ENCODE results near the gene AKAP13.

The AKAP13 gene

DNA sequence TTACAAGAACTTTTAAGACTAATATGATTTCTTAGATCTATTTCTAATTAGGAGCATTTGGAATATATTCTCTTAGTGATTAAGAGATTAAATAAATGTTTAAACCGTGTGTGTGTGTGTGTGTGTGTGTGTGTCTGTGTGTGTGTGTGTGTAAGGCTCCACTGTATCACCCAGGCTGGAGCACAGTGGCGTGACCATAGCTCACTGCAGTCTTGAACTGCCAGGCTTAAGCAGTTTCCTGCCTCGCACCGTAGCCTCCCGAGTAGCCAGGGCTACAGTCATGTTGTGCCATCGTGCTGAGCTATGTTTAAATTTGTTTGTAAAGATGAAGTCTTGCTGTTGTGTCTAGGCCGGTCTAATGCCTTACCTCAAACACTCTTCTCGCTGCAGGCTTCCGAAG is 305.0 kb downstream of the AKAP13 start:
- no peak for DNase-seq

DNA sequence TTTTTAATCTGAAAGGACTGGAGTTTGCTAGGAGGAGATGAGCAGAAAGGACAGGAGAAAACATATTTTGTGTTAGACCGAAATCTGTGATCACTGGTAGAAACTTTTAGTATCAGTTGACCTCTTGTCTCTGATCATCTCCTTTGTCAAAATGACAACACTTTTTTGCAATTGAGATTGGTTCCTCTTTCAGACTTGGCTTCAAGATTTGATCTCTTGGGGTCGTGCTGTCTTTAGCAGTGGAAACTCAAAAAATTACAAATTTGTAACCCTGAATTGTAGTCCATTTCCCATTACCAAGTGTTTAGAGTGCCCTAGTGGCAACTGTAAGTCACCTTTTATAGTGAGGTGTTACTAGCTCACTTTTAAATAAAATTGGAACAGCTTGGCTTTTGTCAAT is 306.9 kb downstream of the AKAP13 start:
- DNase-seq: no peak

DNA sequence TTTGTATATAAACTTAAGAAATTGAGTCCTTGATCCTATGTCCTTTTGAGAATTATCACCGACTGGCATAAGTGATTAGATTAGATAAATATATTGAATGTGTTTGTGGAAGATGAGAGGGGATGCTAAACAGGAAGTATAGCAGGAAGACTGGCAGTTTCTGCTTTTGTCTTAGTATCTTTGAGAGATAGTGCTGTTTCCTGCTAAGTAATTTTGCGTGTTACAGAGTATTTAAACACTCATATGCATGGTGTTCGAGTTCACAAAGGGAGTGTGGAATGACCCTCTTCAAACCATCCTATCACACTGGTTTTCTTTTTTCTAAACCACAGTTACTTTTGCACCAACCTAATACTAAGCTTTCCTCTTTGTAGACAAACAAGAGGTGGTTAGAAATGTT is 308.3 kb downstream of the AKAP13 start:
- no peak for DNase-seq

DNA sequence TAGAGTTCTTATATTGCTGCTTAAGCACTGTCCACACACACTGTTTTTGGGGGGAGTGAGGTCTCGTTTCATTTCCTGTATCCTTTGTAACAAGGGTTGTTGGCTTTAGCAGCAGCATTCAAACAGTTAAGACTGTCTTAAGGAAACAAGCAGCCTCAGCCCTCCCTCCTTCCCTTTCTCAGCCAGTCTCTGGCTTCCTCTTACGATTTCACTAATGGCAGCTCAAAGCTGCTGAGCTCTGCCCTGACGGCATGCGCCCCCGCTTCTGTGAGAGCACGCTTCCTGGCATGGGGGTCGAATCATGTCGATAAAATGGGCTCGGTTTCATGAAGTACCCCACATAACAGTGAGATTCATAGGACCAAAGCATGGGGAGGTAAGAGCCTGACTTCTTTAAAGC is 309.3 kb downstream of the AKAP13 start:
- DNase-seq: peak in 1 of 2 donors; percentile 40

DNA sequence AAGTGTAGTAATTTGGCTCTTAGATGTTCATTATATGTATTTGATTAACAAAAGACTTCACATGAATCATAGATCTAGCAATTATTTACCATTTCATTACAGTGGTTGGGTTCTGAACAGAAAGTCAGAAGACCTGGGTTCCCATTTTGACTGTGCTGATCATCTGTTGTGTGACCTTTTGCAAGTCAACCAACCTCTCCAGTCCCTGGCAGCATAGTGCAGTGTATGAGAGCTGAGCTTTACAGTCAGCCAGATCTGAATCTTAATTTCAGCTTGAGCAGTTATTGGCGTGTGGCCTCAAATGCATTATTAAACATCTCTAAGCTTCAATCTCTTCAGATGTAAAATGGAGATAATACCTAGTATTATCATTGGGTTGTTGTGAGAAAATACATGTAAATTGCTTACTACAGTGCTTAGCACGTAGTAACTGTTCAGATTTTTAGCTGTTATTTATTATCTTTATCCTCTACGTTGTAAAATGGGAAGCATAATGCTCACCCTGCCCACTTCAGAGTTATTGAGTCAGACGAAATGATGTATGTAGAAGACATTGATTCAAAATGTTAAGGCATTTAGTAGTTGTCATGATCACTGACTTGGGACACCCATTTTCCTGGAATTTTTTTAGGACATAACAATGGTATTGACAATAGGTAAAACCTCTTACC is 310.3 kb downstream of the AKAP13 start:
- no peak for DNase-seq

DNA sequence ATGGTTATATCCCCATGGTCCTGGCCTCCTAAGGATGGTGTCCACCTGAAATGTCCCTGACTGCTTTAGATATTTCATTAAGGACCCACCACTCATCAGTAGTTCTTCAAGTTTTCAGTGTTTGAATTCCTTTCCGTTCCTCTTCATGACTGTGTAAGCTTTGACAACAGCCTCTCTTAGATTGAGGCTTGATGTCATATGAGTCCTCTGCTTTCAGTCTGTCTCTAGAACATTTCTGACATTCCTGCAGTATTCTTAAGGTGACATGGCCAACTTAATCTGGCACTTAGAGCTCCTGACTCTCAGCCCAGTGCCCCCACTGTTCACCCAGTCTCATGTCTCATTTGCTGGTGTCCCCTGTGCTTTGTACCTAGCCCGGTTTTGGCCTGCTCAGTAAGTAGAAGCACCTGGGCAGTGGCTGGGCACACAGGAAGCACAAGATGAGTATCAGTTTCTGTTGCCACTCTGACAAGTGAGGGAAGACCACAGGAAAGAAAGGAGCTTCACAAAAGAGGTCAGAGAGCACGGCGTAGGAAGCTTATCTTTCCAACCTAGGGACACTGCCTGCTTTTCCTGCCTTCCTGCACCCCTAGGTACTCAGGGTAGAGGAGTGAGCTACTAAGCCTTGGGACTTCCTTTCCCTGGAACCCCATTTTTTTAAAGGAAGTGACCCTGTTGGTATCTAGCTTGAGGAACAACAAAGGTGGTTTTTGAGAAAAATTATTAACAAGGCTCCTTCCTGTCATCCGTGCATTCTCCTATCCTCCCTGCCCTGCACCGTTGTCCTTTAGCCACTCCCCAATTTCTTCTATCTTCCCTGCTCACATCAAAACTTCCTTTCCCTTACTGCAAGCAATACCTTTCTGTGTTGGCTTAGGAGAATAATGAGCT is 311.2 kb downstream of the AKAP13 start:
- DNase-seq: no peak

DNA sequence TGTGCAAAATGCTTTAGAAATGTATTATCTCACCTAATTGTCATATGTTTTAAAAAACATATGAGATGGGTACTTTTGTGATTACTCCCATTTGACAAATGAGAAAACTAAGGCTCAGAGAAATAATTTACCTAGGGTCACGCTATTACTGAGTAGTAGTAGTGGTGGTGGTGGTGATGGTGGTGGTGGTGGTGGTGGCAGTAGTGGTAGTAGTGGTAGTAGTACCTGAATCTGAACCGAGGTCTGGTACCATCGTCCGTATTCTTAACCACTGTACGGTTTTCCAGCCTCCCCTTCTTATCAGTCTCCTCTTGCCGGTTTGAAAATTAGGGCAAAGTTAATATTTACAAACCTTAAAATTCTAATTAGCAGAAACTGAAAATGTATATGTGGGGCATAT is 311.9 kb downstream of the AKAP13 start:
- DNase-seq: no peak

DNA sequence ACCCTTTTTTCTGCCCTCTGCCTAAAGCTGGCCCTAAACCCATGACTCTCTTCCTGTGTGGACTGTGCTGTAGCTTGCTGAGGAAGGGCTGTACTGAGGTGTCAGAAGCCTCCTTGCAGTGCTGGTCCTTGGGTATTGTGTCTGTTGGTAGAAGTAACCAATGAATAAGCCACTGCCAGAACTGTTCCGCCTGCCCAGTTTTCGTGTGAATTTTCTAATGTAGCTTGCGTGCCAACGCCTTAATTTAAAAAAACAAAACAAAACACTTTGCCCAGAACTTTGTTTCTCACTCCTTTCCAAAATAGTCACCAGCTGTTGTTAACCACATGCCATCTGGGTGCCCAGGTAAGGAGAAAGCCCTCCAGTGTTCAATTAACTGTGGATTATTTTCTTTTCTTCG is 312.5 kb downstream of the AKAP13 start:
- no peak for DNase-seq

DNA sequence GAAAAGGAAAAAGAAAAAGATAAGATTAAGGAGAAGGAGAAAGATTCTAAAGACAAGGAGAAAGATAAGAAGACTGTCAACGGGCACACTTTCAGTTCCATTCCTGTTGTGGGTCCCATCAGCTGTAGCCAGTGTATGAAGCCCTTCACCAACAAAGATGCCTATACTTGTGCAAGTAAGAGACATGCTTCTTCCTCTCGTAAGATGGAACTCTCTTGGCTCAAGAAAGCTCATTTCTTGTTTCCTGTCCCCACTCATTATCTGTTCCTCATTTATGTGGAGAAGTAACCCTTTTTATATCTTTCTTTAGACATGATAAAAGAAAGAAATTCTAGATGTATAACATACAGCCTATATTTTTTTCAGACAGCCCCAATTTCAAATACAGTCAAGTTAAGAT is 312.9 kb downstream of the AKAP13 start:
- DNase-seq: no peak

DNA sequence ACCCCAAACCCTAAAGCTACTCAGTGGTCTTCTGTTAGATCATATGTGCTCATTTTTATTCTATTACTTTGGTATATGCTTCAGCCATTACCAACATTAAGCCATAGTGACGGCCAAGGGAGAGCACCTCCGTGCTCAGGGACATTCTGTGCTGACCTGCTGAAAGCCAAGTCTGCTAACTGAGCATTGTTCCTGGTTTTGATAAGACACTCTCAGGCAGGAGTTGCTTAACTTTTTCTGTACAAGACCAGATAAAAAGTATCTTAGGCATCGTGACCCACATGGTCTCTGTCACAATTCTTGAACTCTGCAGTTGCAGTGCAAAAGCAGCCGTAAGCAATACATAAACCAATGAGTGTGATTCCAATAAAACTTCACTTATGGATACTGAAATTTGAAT is 313.7 kb downstream of the AKAP13 start:
- no peak for DNase-seq

DNA sequence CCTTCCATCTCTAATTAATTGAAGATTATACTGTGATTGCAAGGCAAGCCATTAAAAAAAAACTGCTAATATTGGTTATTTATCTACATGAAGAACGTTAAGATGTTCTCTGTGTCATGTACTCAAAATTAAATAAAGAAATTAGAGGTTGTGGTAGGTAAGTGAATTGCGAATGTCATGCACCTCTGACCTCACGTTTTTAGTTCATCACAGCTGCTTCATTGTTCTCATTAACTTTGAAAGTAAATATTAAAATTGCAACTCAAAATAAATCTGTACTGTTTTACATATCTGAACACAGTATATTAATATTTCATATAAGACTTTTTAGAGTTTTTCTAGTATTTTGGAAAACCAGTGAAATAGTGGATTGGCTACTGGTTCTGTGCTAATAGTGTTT is 320.4 kb downstream of the AKAP13 start:
- no peak for DNase-seq

DNA sequence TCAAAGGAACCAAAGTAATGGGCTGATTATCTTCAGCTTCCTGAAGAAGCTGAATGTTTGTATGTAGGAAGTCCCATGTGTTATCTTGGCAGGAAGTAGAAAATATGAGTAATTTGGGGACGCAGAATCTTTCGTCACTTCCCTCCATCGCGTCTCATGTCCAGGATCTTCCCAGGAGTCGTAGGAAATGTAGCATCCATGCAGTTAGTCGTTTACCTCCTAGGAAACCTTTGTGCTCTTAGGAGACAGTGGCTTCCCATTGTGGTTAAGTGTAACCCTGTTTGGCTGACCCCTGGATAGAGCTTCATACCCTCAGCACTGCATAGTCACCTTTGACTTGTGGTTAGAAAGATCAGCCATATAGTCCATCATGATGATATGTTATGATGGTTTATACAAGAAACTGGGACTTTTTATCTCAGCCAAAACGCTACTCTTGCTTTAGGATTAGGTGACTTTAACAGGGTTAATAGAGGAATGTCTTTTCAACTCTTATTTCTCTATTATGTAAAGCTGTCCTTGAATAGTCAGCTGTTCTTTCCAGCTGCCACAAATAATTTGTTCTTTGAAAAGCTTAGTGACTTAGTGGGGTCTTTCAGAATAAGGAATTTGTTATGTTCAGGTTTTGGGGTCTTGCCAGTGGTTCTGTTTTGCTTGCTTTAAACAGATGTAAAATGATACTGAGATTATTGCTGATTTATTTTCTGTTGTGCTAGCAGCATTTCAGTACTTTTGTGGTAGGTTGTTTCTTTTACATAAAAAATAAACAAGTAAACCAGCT is 322.1 kb downstream of the AKAP13 start:
- DNase-seq: no peak

DNA sequence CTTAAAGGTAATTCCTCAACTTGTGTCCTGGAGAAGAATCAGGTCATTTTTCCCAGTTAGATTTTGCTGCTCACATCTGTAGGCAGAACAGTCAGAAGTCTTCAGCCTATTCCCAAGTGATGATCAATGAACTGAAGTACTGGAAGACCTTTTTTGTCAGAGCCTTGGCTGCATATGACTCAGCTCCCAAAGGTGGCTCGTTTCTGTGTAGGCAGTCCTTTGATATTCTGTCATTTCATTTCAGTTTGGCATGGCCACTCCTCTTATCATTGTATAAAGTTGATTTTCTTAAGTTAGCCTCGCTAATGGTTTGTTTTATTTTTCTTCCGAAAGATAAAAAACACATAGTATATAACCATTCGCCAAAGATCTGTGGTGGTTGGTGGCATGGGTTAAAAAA is 323.7 kb downstream of the AKAP13 start:
- DNase-seq: no peak

DNA sequence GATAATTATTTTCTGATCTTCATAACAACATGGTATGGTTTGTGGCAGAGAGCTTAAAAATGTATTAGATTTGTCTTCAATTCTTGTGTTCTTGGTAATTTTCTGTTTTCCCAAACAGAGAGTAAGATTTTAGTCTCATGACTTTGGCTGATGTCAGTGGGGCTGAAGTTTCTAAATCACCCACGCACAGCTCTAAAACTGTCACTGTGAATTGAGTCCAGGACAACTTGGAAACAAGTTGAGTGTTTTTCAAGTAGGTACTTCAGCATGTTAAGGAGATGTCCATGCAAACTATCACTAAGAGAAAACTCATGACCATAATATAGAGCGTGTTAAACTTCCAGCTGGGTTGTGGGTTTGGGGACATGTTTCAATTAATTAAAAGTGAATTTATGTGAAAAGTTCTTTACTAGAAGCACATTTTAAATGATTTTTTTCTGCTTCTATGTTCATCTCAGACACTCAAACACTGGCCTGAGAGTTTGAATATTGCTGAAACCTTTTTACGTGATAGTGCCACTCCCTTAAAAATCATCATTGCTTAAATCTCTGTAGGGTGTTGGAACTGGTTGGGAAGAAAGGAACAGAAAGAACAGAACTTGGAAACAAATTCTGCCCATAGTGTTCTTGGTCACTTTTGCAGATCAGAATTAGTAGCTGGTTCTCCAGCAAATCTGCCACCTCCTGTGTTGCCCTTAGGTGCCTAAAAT is 324.5 kb downstream of the AKAP13 start:
- no peak for DNase-seq

DNA sequence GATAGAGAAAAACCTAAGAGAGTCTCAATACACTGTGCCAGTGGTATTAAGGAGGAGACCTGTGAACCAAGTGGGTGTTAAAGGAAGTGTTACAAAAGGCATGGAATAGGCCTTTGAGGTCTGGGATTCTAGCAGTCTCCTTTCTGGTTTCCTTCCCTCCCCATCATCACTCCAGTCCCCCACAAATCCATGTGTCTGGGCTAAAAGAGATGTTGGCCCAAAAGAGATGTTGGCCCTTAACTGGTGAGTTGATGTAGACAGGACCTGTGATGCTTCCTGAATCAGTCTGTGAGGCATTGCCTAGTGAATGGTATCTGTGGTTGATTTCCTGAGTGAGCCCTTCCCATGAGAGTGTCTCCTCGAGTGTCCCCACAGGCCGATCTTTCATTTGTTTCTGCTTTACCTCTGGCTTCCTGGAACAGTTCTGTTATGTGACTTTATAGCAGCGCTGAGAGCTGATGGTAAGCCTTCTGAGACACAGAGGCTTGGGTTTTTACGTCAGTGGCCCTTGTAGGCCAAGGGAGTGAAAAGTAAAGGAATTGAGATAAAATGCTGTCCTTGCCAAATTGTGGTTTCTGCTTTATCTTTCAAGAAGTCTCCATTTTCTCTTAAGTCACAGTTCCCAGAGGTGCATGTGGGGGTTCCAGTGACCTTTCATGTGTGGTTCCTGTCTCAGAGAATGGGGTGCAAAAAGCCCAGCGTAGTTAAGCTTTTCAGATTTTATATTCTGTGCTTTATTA is 326.5 kb downstream of the AKAP13 start:
- no peak for DNase-seq

DNA sequence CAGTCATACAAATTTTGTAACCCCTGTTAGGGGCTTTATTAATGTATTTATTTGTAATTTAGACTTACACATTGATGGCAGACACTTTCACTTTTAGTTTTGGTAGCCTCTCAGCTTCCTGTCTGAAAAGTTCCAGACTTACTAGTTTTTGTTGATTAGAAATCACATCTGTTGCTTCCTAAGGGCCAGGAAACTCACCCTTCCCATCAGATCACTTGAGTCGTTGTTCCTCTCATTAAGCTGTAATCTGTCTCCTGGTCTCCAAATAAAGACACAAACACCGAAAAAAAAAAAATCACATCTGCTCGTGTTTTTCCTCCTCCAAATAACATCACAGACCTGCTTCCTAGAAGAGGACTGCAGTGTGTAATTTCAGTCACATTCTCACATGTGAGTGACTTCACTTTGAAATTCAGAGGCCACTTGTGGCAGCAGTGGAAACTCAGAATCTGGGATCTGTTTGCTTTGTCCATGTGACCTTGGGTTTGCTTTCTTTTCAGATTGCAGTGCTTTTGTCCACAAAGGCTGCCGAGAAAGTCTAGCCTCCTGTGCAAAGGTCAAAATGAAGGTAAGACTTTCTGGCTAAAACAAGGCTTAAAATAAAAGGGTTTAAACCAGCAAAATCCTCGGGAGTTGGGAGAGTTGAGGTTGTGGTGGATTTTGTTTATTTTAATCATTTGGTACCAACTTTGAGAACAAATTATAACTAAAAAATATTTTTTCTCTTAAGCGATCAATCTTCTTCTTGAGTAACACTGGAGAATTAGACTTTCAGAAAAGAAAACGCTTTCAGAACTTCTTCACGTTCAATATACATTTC is 327.3 kb downstream of the AKAP13 start:
- no peak for DNase-seq

DNA sequence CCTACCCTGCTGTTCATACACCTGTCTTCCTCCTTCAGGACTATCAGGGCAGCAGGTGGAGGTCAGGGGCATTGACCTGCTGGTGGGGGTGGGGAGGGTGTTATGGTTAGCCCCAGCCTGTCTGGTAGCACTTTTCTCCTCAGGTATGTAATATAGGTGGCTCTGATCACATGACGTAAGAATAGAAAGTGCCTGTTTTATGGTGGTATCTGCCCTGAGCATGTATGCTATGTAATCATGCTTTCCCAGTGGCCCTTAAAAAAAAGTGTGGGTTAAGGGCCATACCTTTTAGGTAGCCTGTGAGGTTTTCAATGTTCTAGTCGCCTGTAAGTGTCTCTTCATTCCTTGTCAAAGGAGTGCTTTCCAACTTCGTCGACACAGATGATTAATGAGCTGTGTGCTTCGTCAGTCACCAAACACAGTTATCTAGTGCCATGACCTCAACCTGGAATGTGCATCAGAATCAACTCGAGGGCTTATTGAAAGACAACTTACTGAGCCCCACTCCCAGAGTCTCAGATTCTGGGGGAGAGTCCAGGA is 328.1 kb downstream of the AKAP13 start:
- no peak for DNase-seq

DNA sequence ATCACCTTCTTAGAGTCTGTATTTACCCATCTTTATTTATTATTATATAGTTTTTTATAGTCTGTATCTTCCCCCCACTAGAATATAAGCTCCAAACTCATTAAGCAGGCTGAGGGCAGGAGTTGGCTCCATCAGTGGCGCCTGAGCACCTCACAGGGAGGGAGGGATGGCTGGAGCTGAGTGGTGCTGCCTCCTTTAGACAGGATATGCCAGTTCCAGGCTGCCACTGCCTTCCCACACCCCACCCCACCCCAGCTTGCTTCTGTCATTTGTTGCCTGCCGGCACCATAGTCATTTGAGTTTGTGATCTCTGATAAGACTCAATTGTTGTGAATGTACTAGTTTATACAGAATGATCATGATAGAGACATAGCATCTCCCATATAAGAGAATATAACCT is 328.8 kb downstream of the AKAP13 start:
- no peak for DNase-seq

DNA sequence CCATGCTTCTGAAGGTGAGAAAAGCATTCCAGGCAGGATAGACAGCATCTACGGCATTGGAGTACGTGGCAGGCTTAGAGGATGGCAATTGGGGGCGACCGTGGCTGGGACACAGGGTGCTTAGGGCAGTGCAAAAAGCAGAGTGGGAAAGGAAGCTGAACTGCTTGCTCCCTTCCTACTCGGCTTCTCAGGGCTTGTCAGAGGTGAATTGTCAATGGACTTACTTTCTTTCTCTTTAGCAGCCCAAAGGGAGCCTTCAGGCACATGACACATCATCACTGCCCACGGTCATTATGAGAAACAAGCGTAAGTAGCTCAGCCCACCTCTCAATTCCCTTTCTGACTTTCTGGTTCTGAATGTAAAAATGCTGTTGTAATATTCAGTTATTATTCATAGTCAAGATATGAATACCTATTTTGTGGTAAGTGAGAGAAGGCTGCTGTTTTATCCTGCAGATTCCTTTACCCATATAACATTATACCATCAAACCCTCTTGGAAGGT is 330.0 kb downstream of the AKAP13 start:
- DNase-seq: no peak

DNA sequence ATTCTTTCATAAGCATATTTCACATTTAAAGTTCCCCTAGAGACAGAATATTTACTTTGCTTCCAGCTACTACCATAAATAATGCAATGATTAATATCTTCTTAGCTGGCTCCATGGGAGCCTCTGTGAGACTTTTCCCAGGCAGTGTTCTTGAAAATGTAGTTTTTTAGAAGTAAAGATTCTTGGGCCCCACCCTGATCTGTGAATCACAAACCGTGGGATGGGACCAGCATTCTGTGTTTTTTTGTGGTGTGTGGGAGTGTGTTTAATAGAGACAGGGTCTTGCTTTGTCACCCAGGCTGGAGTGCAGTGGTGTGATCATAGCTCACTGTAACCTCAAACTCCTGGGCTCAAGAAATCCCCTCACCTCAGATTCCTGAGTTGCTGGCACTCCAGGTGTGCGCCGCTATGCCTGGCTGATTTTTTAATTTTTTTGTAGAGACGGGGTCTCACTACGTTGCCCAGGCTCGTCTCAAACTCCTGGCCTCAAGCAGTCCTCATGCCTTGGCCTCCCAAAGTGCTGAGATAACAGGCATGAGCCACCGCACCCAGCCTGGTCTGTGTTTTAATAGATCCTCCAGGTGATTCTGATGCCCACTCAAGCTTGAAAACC is 331.3 kb downstream of the AKAP13 start:
- DNase-seq: no peak
